ENCODE data around the gene EYA2. TPM values are rescaled to one million over a fixed set of nuclear protein-coding genes. Genes with fewer than 3 reads are reported as not detected.

EYA2 gene
- total and polyA plus RNA-seq, 12 donors = 0.26 to 1.9 (median 0.70) TPM

DNA sequence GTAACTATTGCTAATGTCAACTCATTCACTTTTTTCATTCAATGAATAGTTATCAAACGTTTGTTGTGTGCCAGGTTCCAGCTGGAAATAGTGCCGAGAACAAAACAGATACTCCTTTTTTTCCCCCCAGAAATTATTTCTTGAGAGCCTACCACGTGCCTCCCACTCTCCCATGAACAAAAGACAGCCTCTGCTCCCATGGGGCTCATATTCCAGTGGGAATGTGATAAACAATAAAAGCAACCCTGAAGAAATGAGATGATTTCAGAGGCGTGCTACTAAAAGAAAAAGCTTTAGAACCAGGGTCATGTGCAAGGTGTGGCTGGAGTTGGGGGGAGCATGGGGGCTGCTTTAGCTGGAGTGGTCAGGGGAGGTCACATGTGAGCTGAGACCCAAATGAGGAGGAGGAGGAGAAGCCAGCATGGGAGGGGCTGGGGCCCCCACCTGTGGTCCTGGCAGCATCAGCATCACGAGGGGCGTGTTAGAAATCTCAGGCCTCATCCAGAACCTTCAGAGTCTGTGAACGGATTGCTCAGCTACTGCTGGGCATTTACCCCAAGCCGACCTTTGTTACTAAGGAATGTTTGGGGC is 157.4 kb downstream of the EYA2 start:
- TF ChIP-seq, protein P1, sequence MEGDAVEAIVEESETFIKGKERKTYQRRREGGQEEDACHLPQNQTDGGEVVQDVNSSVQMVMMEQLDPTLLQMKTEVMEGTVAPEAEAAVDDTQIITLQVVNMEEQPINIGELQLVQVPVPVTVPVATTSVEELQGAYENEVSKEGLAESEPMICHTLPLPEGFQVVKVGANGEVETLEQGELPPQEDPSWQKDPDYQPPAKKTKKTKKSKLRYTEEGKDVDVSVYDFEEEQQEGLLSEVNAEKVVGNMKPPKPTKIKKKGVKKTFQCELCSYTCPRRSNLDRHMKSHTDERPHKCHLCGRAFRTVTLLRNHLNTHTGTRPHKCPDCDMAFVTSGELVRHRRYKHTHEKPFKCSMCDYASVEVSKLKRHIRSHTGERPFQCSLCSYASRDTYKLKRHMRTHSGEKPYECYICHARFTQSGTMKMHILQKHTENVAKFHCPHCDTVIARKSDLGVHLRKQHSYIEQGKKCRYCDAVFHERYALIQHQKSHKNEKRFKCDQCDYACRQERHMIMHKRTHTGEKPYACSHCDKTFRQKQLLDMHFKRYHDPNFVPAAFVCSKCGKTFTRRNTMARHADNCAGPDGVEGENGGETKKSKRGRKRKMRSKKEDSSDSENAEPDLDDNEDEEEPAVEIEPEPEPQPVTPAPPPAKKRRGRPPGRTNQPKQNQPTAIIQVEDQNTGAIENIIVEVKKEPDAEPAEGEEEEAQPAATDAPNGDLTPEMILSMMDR (IDR thresholded peaks at IDR 0.05) = no peak
- Histone ChIP-seq H3K4me3 (no peak overlapping the region), H3K9me3 (peaks cover 0 to 4% (median 0%) of the 10 kb centered on the region in 11 donors), H3K27me3 (peaks cover 0 to 27% (median 7%) of the 10 kb centered on the region in 7 donors), H3K27ac (no peak overlapping the region), H3K4me1 (no peaks in the 10 kb centered on the region), H3K36me3 (no peaks in the 10 kb centered on the region)
- 54% methylated on average over 8 of the region's 8 CpGs for WGBS, 2 donors
- intact Hi-C loops (cut with DNase I) = no loop called here
- no peak for ATAC-seq
- no peak for DNase-seq

DNA sequence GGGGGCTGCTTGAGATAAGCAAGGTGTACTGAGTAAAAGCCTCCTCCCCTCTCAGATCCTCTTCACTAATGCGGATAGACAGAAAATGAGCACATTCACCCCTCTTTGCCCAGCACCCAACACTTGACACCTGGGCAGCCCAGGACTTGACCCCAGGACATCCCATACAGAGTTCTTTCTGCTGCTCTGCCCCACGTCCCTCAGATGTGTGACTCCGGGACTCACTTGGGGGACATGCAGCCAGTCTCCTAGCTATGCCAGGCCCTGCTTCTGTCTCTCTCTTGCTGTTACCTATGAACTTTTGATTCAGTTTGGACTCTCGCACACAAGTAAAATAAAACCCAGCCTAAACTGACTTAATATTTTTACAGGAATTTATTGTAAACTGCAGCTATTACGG is 159.9 kb downstream of the EYA2 start:
- Histone ChIP-seq H3K36me3 (no peaks in the 10 kb centered on the region), H3K27ac (no peak overlapping the region), H3K9me3 (no peaks in the 10 kb centered on the region), H3K4me3 (no peak overlapping the region), H3K4me1 (no peaks in the 10 kb centered on the region), H3K27me3 (peaks cover 0 to 17% (median 0%) of the 10 kb centered on the region in 7 donors)
- ATAC-seq (no peak), DNase-seq (no peak)
- TF ChIP-seq, protein P1 (IDR thresholded peaks at IDR 0.05) = no peak
- intact Hi-C loops (cut with DNase I) = no loop called here
- WGBS, 2 donors = 87 to 93% methylated on average over 5 of the region's 5 CpGs

DNA sequence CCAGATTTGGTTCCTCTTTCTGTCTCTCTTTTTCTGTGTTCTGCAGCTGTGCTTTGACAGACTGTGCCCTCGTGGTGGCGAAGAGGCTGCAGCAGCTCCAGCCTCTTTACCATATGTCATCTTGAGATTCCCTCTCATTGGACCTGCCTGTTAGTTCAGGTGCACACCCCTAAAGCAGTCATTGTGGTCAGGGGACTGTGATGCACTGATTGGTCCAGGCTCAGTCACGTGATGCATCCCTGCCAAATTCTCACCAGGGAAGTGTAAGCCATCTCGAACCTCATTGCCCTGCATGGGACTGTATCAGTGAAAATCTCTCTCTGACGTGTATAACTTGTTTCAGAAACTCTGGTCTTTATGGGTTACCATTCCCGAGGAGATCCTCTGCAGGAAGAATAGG is 160.3 kb downstream of the EYA2 start:
- H3K36me3 ChIP-seq = no peaks in the 10 kb centered on the region
- H3K4me1 ChIP-seq = no peaks in the 10 kb centered on the region
- DNase-seq (no peak), ATAC-seq (no peak)
- TF ChIP-seq, protein P1 (IDR thresholded peaks at IDR 0.05) = no peak
- WGBS, 2 donors = 82 to 87% methylated on average over 6 of the region's 6 CpGs
- H3K27me3 ChIP-seq = peaks cover 0 to 17% (median 0%) of the 10 kb centered on the region in 7 donors
- no peak overlapping the region for H3K27ac ChIP-seq
- no peak overlapping the region for H3K4me3 ChIP-seq
- intact Hi-C loops (cut with DNase I) = no loop called here
- no peaks in the 10 kb centered on the region for H3K9me3 ChIP-seq

DNA sequence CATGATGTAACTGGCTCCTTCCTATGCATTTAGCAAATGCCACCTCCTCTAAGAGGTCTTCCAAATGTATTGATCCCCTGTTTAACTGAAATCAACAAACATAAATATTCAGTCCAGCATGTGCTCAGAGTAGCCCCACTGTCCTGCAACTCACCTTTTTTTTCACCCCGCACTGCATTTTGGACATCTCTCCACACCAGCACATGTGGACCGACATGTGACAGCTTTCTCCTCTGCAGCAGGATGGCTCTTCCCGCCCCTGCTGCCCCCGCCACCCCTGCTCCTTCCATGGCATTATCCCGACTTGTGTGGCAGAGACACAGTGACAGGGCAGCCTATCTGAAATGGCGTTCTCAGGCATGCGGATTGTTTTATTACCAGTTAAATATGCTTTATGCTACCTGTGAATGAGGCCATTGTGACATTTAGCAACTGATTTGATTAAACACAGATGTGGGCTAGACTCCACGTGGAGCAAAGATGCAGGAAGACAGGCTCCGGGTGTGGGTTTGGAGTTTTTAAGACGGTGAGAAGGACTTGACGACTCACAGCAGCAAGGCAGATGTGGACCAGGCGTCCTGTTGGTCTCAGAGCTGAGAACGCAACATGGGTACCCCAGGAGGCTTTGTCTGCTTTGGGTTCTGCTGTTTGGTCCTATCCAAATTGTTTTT is 161.2 kb downstream of the EYA2 start:
- no peak overlapping the region for H3K4me3 ChIP-seq
- H3K36me3 ChIP-seq = no peaks in the 10 kb centered on the region
- ATAC-seq (no peak), DNase-seq (no peak)
- no peaks in the 10 kb centered on the region for H3K4me1 ChIP-seq
- WGBS, 2 donors = 58 to 62% methylated on average over 13 of the region's 13 CpGs
- TF ChIP-seq, protein P1 (IDR thresholded peaks at IDR 0.05) = no peak
- H3K9me3 ChIP-seq = no peaks in the 10 kb centered on the region
- H3K27me3 ChIP-seq = peaks cover 0 to 17% (median 0%) of the 10 kb centered on the region in 7 donors
- intact Hi-C loops (cut with DNase I) = no loop called here
- H3K27ac ChIP-seq = no peak overlapping the region
